NCI-H2171 treated with DMSO at 0.1 percent for 48 hours (cell line): Measurements from ENCODE around the gene ELF2.
"Not testable (repeated sequence)": the region's sequence is repeated elsewhere in the genome, so short reads cannot be mapped to it uniquely, and the experiment has no call there.

Experiments
- DNase-seq: peaks from one replicate; lab custom pipeline; 2025; lab: John Stamatoyannopoulos, UW

Gene ELF2

GRCh38 chr4:139078926-139079325 lies 98.1 kb downstream of the ELF2 start:
- DNase-seq, result no peak

GRCh38 chr4:139077567-139078355 lies 99.3 kb downstream of the ELF2 start:
- no peak for DNase-seq

DNA sequence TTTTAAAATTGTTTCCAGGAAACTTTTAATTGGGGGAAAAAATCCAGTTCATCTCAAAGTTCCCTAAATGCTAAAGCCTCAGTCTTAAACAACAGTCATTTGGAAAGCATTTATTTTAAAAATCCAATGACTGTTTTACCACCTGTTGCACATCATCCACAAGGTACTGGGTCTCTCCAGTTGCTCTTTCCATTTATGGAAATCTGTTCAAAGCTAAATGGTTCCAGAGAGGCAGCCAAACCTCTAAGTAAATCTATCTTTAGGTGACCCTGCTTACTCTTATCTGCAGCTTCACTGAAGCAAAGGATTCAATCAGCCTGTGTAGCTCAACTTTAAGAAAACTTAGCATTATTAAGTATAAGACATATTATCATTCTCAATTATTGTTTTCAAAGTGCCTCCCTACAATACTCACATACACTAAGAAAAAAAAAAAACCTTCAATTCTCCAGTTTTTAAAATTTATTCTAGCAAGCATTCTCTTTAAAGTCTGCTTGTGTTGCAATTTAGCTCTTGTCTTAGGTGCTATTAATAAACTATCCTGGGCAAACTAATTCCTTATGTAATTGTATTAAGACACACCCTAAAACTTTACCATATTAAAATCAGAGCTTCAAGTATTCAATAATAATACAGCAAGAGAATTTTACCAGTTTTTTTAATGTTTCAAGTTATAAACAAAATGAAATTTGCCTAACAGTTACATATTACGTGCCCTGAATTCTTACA lies 100.8 kb downstream of the ELF2 start:
- no peak for DNase-seq

DNA sequence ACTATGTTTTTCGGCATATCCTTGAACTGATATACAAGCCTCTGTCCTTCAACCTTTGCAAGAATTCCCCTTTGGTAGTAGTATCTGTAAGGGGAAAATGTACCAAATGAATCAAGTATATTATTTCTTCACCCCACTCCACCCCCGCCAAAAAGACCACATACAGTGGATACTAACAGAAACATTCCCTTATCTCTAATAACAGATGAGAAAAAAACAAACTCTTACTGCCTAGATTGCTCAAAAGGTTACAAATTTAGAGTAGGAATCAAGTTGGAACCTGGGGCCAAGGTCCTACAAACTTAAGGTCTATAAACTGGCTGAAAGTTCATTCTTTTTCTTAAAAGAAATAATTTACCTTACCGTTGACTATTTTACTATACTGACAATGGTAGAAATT lies 116.4 kb downstream of the ELF2 start:
- DNase-seq, result no peak

- not testable (repeated sequence) for DNase-seq
Observed at GRCh38 chr4:139059026-139059425, 118.0 kb downstream of the ELF2 start.

DNA sequence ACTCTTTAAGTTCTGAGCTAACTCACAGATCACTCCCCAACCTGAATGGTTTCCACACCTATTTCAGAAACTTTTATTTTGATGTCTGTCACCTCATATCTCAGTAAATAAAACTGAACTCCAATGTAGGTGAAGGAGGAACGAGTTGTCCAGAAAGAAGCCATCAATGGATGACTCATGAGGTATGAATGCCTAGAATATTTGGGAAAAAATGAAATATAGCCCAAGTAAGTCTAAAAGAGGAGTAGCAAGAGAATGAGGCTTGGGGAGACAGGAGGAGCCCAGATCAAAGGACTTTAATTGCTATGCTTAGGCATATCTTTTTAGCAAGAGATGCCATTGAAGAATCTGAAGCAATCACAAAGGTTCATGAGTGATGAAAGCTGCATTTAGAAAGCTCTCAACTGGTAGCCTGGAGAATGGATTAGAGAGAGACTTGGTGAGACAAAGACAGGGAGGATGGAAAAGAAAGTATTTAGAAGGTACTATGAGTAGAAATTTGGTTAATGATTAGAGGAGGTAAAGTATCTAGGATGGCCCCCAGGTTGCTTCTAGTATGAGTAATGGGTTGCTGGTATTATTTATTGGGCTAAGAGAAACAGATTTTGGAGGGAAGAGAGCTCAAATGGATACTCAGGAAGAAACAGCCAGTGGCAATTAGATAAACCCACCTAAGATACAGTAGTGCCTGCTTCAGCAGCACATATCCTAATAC lies 122.1 kb downstream of the ELF2 start:
- no peak for DNase-seq

- no peak for DNase-seq
Observed at GRCh38 chr4:139053909-139054308, 123.1 kb downstream of the ELF2 start.

GRCh38 chr4:139050446-139050845 lies 126.6 kb downstream of the ELF2 start:
- no peak for DNase-seq

GRCh38 chr4:139048026-139048425 lies 129.0 kb downstream of the ELF2 start:
- no peak for DNase-seq

DNA sequence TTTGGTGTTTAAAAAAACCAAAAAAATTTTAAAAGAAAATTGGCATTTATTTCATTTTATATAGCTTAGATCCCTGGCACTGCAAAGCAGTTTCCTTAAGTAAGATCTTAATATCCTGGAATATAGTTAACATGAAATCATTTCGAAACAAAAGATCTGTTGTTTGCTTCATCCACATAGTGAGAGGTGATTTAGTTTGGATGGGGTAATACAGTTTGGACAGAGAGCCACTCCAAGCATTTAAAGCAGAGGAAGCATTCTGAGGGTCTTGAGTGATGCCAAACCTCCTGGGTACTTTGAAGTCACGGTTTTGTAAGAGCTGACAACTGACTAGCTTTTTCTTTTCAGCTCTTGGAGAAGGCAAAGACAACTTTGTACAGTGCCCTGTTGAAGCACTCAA lies 132.7 kb downstream of the ELF2 start:
- no peak for DNase-seq

DNA sequence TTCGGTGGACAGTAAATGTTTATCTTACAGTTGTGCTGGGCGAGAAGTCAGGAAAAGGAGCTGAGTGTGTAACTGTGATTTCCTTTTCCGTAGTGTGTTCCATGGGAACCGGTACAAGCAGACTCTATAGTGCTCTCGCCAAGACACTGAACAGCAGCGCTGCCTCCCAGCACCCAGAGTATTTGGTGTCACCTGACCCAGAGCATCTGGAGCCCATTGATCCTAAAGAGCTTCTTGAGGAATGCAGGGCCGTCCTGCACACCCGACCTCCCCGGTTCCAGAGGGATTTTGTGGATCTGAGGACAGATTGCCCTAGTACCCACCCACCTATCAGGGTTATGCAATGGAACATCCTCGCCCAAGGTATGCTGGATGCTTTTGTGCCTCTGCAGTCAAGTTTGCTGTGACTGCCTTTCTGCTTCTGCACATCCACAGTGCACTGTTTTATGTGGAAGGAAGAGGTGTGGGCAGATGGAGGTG lies 134.0 kb downstream of the ELF2 start:
- DNase-seq, result peak; percentile 50

- DNase-seq, result no peak
Observed at GRCh38 chr4:139038874-139039443, 138.1 kb downstream of the ELF2 start.

- no peak for DNase-seq
Observed at GRCh38 chr4:139036885-139037284, 140.1 kb downstream of the ELF2 start.

DNA sequence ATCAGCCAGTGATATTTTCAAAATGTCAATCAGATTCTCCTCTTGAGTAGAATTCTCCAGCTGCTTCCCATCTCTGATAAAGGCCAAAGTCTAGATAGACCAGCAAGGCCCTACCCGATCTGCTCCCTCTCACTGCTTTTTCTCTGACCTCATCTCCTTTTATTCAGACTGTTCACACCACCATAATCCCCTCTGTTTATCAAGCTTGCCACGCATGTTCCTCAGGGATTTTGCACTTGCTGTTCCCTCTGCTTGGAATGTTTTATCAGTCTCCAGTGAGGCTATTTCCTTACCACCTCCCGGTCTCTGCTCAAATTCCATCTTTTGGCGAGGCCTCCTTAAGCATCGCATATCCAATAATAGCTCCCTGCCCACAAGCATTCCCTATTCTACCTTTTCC lies 141.4 kb downstream of the ELF2 start:
- no peak for DNase-seq

GRCh38 chr4:139030614-139031235 lies 146.3 kb downstream of the ELF2 start:
- peak; percentile 61 for DNase-seq

DNA sequence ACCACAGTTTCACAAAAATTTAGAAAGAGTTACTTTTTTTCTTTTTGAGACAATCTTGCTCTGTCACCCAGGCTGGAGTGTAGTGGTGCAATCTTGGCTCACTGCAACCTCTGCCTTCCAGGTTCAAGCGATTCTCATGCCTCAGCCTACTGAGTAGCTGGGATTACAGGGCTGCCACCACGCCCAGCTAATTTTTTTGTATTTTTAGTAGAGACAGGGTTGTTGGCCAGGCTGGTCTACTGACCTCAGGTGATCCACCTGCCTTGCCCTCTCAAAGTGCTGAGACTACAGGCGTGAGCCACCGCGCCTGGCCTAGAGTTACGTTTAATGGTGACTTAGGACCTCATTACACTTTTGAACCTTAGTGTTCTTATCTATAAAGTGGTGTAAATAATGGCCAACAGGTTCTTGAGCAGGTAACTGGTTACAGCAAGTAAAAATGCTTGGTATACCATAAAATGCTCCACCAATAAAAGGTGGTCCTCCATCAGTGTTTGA lies 147.1 kb downstream of the ELF2 start:
- not testable (repeated sequence) for DNase-seq

DNA sequence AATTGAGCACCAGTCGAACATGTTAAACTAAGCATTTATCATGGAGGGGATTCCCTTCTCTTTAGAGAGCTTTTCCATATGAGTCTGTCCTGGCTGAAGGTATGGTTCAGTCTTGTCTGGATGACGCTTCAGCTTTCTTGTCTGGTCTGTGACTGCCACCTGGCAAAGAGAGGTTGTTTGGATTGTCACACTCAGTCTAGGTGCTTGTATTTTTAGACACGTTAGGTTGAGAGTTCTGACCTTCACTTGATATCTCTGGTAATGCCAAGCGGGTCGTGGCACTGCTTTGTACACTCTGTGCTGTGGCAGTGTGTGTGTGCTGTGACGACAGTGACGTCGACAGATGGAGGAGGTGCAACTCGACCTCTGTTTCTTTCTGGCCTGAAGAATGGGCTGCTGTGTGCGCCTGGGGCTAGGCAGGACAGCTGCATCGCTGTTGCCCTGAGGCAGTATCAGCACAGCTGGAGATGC lies 148.8 kb downstream of the ELF2 start:
- DNase-seq, result peak; percentile 25

DNA sequence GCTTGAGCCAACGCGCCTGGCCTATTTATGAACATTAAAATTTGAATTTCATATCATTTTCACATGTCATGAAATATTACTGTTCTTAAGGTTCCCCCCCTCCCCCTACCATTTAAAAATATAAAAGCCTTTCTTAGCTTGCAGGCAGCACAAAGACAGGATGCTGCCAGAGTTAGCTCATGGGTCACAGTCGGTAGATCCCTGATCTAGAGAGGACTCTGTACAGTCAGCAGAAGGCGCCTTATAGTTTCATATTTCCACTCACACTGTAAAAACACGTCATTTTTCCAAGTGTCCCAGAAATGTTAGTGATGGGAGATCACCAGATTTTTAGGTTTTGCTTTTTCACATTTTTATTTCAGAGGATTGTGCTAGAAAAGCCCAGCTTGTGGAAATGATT lies 149.2 kb downstream of the ELF2 start:
- DNase-seq, result no peak

GRCh38 chr4:139025841-139026240 lies 151.2 kb downstream of the ELF2 start:
- no peak for DNase-seq

GRCh38 chr4:139024686-139025085 lies 152.3 kb downstream of the ELF2 start:
- DNase-seq, result no peak

DNA sequence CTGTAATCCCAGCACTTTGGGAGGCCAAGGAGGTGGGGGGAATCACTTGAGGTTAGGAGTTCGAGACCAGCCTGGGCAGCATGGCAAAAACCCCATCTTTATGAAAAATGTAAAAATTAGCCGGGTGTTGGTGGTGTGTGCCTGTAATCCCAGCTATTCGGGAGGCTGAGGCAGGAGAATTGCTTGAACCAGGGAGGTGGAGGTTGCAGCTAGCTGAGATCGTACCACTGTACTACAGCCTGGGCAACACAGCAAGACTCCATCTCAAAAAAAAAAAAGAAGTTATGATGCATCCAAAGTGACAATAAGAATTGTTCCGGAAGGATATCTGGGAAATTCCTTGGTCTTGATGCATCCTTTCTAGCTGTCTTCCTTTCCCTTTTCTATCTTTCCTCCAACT lies 154.2 kb downstream of the ELF2 start:
- no peak for DNase-seq

DNA sequence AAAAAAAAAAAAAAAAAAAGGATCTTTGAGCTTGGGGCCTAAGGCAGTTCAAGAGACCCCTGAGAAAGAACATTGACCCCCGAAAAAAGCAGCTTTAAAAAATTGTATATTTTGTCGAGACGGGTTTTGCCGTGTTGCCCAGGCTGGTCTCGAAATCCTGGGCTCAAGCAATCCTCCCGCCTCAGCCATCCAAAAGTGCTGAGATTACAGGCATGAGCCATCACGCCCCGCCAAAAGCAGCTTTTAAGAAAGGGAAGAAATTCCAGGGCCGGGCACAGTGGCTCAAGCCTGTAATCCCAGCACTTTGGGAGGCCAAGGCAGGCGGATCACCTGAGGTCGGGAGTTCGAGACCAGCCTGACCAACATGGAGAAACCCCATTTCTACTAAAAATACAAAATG lies 155.9 kb downstream of the ELF2 start:
- DNase-seq, result not testable (repeated sequence)
